Activated CD8-positive, alpha-beta memory T cell treated with anti-CD3 and anti-CD28 coated beads for 36 hours (primary cell): ENCODE measurements around the gene TSGA10. TPM values are rescaled to one million over a fixed set of nuclear protein-coding genes. Genes with fewer than 3 reads are reported as not detected.
"Not testable (repeated sequence)": the region's sequence is repeated elsewhere in the genome, so short reads cannot be mapped to it uniquely, and the experiment has no call there.

Experiments
- CTCF ChIA-PET: fragments of 350-600 bp; sonication (Branson Sonifier 250); formaldehyde crosslinking; loops from one replicate; lab custom pipeline; 2021; ENCODE audit warnings: antibody characterized with exemption; lab: Charles Lee
- POLR2A ChIA-PET: fragments of 350-600 bp; sonication (Branson Sonifier 250); formaldehyde crosslinking; loops from one replicate; lab custom pipeline; 2021; ENCODE audit warnings: antibody characterized with exemption; lab: Charles Lee
- total RNA-seq, 2 experiments: library from RNA; stranded (reverse); gene quantifications; one replicate each; pipeline ENCODE4 v1.2.3, GENCODE V29; 2021

The TSGA10 gene
- total RNA-seq, 2 experiments from 2014 or later = 4.7 to 7.1 TPM

DNA sequence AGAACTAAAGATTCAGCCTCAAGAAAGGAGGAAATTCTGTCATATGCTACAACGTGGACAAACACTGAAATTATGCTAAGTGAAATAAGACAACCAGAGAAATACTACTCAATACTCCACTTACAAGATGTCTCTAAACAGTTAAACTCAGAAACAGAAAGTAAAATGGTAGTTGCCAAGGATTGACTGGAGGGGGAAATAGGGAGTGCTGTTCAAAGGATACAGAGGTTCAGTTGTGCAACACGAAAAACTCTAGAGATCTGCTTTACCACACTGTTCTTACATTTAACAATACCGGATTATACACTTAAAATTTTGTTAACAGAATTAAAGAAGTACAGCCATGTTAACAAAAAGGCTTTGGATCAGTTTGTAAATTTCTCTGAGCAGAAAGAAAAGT is 53.0 kb downstream of the TSGA10 start:
- POLR2A ChIA-PET = no interaction called here
- CTCF ChIA-PET = no interaction called here

DNA sequence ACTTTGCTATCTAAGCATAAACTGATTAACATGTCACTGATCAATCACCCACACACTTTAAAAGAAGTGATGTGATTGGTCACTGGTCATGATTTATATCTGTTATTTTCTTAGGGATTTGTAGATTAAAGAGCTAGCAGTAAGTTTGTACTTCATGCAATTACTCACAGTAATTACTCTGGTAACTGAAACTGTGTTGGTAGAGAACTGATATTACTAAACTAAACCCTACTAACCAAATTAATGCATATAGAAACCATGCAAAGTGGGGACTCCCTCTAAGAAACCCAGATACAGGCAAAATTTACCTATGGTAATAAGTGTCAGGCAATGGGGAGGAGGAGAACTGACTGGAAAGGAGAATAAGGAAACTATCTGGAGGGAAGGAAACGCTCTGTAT is 58.0 kb downstream of the TSGA10 start:
- CTCF ChIA-PET = no interaction called here
- POLR2A ChIA-PET = no interaction called here

- ChIA-PET CTCF (no interaction called here), POLR2A (no interaction called here)
These were observed 66.7 kb downstream of the TSGA10 start for GRCh38 chr2:99088017-99088416.

DNA sequence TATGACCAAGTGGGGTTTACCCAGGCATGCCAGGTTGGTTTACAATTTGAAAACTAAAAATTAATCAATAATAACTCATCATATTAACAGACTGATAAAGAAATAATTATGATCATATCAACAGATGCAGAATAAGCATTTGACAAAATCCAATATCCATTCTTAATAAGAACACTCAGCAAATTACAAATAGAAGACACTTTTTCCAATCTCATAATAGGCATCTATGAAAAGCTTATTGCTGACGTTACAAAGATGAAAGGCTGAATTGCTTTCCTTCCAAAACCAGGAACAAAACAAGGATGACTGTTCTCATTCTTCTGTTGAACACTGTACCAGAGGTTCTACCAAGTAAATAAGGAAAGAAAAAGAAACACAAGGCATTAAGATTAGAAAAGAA is 68.4 kb downstream of the TSGA10 start:
- CTCF ChIA-PET = no interaction called here
- POLR2A ChIA-PET = no interaction called here

DNA sequence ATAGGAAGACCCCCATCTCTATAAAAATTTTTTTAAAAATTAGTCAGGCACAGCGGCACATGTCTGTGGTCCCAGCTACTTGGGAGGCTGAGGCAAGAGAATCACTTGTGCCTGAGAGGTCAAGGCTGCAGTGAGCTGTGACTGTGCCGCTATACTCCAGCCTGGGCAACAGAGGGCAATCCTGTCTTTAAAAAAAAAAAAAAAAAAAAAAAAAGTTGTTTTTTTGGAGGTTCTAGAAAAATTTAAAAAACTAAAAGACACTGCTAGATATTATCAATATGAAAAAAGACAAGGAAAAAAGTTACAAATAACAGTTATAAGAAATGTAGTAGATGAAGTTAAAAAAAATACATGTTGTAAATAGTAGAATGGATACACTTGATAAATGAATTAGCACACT is 69.3 kb downstream of the TSGA10 start:
- ChIA-PET CTCF (no interaction called here), POLR2A (no interaction called here)

GRCh38 chr2:99084256-99084655 is 70.5 kb downstream of the TSGA10 start:
- POLR2A ChIA-PET = no interaction called here
- CTCF ChIA-PET = no interaction called here

GRCh38 chr2:99081891-99082290 is 72.9 kb downstream of the TSGA10 start:
- POLR2A ChIA-PET = no interaction called here
- CTCF ChIA-PET = no interaction called here

DNA sequence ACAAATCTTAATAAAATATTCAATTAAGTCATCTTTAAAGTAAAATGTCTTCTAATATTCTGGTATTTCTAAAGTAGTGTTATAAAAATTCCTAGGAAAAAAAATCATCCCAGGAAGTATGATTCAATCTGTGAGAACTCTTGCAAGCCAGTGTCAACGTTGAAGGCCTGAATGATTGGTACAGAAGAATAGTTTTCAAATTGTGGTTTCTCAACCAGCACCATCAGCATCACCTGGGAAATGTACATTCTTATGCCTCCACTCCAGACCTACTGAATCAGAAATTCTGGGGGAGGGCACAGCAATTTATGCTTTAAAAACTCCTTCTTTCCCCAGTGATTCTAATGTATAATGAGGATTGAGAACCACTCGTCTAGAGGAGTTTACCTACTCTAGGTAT is 75.5 kb downstream of the TSGA10 start:
- ChIA-PET POLR2A (no interaction called here), CTCF (interaction anchor here (0.6 kb wide), 1 partner anchor 62 kb away, joined by 3 read pairs; the partner anchor contains the start of gene C2orf15)

DNA sequence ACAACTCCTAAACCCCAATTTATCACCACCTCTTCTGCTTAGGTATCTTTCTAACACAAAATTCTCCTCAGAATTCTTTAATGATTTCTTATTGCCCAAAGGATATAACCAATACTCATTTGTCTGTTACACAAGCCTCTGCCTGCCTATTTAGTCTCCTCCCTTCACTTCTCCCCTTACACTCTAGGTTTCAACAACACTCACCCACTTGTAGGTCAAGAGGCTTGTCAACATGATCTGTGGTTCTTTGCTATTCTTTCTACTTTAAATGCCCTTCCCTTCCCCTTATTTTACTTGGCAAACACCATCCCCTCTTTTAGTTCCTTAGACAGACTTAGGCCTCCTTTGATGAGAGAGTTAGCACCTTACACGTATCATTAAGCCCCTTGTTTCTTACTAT is 82.2 kb downstream of the TSGA10 start:
- POLR2A ChIA-PET = no interaction called here
- CTCF ChIA-PET = no interaction called here

- ChIA-PET CTCF (no interaction called here), POLR2A (no interaction called here)
These were observed 86.7 kb downstream of the TSGA10 start for GRCh38 chr2:99067871-99068625.

DNA sequence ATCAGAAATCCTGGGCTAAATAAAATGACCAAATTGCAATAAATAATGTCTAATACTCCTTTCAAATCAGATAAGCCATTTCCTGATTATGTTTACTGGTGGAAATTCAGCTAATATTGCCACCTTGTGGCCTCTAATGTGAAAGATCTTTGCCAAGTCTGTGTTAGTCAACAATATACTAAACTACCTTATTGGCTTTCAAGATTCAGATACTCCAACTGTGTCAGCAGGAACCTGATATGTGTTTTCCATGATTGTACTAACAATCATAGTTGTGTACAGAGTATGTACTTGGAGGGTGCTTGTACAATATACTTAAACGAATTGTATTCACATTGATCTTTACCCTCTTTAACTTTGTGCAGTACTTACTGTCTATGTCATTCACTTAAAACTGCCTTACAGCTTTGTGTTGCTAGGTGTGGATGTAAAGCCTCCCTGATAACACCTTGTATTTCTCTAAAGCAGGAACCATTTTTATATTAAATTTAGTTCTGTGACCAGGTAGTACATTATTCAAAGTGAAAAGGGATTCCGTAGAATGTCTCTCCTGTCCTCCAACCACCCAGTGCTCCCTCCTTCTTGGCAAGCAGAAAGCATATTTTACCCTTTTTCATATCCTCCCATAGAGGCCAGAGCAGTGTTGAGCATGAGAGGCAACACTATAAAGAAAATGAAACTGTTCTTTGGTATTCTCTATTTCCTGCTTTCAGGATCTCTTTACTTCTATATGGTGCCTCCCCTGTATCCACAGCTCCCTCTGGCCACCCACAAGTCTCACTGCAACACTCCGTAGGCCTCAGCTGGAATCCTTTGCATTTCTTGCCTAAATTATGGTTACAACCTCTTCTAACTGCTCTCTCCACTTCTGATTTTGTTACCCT is 88.4 kb downstream of the TSGA10 start:
- CTCF ChIA-PET = interaction anchor here (0.6 to 1.0 kb wide), 2 partner anchors 361 to 432 kb away, joined by 3 read pairs; no protein-coding TSS in a partner anchor
- POLR2A ChIA-PET = no interaction called here

DNA sequence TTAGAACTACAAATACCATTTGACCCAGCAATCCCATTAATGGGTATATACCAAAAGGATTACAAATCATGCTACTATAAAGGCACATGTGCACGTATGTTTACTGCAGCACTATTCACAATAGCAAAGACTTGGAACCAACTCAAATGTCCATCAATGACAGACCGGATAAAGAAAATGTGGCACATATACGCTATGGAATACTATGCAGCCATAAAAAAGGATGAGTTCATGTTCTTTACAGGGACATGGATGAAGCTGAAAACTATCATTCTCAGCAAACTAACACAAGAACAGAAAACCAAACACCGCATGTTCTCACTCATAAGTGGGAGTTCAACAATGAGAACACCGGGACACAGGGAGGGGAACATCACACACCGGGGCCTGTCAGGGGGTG is 105.6 kb downstream of the TSGA10 start:
- CTCF ChIA-PET, POLR2A ChIA-PET: not testable (repeated sequence)

GRCh38 chr2:99040736-99041300 is 113.9 kb downstream of the TSGA10 start:
- POLR2A ChIA-PET, CTCF ChIA-PET: not testable (repeated sequence)

GRCh38 chr2:99035920-99036319 is 118.8 kb downstream of the TSGA10 start:
- POLR2A ChIA-PET = no interaction called here
- CTCF ChIA-PET = no interaction called here

DNA sequence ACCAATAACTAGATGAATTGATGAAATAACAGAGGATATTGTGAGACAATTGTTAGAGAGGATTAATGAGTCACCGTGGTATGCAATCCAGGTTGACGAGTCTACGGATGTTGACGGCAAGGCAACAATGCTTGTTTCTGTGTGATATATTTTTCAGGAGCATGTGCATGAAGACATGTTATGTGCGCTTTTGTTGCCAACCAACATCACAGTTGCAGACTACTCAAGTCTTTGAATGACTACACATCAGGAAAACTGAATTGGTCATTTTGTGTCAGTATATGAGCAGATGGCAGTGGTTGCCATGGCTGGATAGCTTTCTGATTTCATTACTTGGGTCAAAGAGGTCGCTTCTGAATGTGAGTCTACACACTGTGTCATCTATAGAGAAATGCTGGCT is 122.0 kb downstream of the TSGA10 start:
- ChIA-PET POLR2A (no interaction called here), CTCF (no interaction called here)

GRCh38 chr2:99032001-99032400 is 122.7 kb downstream of the TSGA10 start:
- CTCF ChIA-PET = interaction anchor here (0.6 kb wide), 1 partner anchor 12 kb away, joined by 5 read pairs; no protein-coding TSS in a partner anchor

DNA sequence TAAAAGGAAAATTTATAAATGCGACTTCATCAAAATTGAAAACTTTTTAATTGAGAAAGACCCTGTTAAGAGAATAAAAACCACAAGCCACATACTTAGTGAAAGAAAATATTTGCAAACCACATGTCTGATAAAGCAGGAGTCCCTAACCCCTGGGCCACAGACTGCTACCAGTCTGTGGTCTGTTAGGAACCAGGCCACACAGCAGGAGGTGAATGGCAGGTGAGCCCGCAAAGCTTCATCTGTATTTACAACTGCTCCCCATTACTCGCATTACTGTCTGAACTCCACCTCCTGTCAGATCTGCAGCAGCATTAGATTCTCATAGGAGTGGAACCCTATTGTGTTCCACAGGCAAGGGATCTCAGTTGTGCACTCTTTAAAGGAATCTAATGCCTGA is 123.3 kb downstream of the TSGA10 start:
- ChIA-PET POLR2A (no interaction called here), CTCF (interaction anchor here (0.6 kb wide), 1 partner anchor 13 kb away, joined by 5 read pairs; no protein-coding TSS in a partner anchor)

More at GRCh38 chr2:99032001-99032400, 122.7 kb downstream of the TSGA10 start:
- POLR2A ChIA-PET = no interaction called here

- CTCF ChIA-PET = no interaction called here
These were observed 126.2 kb downstream of the TSGA10 start for GRCh38 chr2:99028558-99028957.

GRCh38 chr2:99027856-99028255 is 126.9 kb downstream of the TSGA10 start:
- CTCF ChIA-PET = no interaction called here
- POLR2A ChIA-PET = no interaction called here

More at GRCh38 chr2:99028558-99028957, 126.2 kb downstream of the TSGA10 start:
- POLR2A ChIA-PET = no interaction called here

- CTCF ChIA-PET = no interaction called here
- POLR2A ChIA-PET = no interaction called here
These were observed 154.0 kb downstream of the TSGA10 start for GRCh38 chr2:99000708-99001107.
